Large intestine (tissue), 3 donors: ENCODE measurements around the gene ZNF580. TPM values are rescaled to one million over a fixed set of nuclear protein-coding genes. Genes with fewer than 3 reads are reported as not detected.

Experiments used
- DNase-seq, 2 donors: peaks; one replicate each; pipeline versions ENCODE4 v3.0.0 to v3.0.0-alpha.2; 2013
- H3K27ac ChIP-seq: one replicate; pipeline ENCODE4 v1.5.1; 2013; ENCODE audit warnings: low read length
- H3K27me3 ChIP-seq: 2 replicates; pipeline ENCODE4 v1.6.1; 2013; ENCODE audit warnings: low read length; ENCODE audit not compliant: control insufficient read depth, insufficient read depth
- H3K36me3 ChIP-seq: 2 replicates; pipeline ENCODE4 v1.6.1; 2013; ENCODE audit warnings: low read length; ENCODE audit not compliant: control insufficient read depth, insufficient read depth
- H3K4me1 ChIP-seq: one replicate; pipeline ENCODE4 v1.6.1; 2013; ENCODE audit warnings: low read length; ENCODE audit not compliant: control insufficient read depth, insufficient read depth
- H3K4me3 ChIP-seq: one replicate; pipeline ENCODE4 v1.5.1; 2013; ENCODE audit warnings: low read length
- H3K9me3 ChIP-seq: one replicate; pipeline ENCODE4 v1.6.1; 2013; ENCODE audit warnings: mild to moderate bottlenecking, low read depth, low read length, moderate library complexity; ENCODE audit not compliant: control insufficient read depth
- WGBS: methylation state at CpG from one replicate; pipeline ENCODE4 v1.1.5; 2013; ENCODE audit warnings: low lambda C conversion rate; ENCODE audit not compliant: insufficient coverage; 5-methylcytosine and 5-hydroxymethylcytosine counted together
- polyA plus RNA-seq: library from polyadenylated mRNA; unstranded; fragments of 120-200 nt; gene quantifications from one replicate; pipeline ENCODE4 v1.2.1, GENCODE V29; 2013

The ZNF580 gene
- polyA plus RNA-seq, 1 donor, result 31.3 TPM

DNA sequence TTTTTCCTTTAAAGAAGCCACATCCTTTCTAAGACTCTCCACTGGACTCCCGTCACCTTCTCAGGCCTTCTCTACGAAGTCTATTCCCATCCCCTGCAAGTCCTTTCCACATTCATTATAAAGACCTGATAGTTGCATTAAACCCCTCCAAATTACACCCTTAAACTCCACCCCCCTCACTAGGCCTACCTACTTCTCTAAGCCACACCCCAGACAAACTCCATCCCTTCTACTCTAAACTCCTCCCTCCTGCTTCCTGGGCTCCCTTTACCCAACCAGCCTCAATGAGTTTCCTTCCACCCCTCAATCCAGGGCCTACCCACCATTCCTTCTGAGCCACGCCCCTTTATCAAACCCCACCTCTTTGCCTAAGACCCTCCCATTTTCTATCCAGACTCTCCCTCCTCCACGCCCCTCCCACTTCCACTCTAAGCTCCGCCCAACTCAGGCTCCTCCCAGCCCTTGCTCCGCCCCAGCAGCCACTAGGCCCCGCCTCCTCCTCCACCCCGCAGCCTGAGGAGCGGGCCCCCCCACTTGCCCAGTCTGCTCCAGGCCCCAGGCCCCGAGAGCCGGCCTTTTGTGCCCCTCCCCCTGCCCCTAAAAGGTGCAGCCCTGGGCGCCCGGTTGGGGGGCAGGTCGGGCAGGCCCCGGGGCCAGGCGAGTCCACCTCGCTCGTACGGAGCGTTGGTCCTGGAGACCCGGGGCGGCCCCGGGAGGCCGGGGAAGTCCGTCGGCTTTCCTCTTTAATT, 41.9 kb upstream of the ZNF580 start:
- H3K4me3 ChIP-seq, result peak overlapping the region; percentile 74
- DNase-seq, result peak; percentile 90 to 94
- H3K36me3 ChIP-seq, result peaks cover 21% of the 10 kb centered on the region
- peak overlapping the region; percentile 91 for H3K27ac ChIP-seq
- no peaks in the 10 kb centered on the region for H3K27me3 ChIP-seq
- H3K9me3 ChIP-seq, result peaks cover 7% of the 10 kb centered on the region
- WGBS, result 33% methylated on average over 3 of the region's 26 CpGs
- peaks cover 4% of the 10 kb centered on the region for H3K4me1 ChIP-seq

DNA sequence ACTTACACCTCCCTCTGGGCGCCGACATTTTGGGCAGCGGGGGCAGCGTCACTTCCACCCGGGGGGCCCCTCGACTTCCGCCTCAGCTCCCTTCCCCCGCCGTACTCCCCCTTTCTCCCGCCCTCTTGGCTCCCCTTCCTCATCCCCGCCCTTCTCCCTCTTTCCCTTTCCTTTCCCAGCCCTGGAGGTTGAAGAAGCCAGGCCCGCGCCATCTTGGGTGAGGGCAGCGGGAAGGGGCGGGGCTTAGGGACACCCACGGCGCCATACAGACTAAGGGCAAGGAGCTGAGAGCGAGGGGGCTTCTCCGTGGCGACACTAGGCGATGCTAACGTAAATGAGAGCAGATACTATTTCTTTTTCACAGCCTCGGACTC, 41.3 kb upstream of the ZNF580 start, which contains the start of gene FIZ1:
TSS of gene FIZ1 (minus strand) at position 50 of the 374 bp plus-strand sequence. CDS start 1,652 bp downstream, outside the sequence.
- peak within 1 kb of the TSS; percentile 91 for H3K27ac ChIP-seq
- no peaks in the 10 kb centered on the region for H3K27me3 ChIP-seq
- 0% methylated on average over 6 of the region's 23 CpGs for WGBS
- peak; percentile 99 to 100 for DNase-seq
- peak within 1 kb of the TSS; percentile 74 for H3K4me3 ChIP-seq
- peaks cover 20% of the 10 kb centered on the region for H3K36me3 ChIP-seq
- peaks cover 5% of the 10 kb centered on the region for H3K4me1 ChIP-seq
- H3K9me3 ChIP-seq, result peaks cover 7% of the 10 kb centered on the region

DNA sequence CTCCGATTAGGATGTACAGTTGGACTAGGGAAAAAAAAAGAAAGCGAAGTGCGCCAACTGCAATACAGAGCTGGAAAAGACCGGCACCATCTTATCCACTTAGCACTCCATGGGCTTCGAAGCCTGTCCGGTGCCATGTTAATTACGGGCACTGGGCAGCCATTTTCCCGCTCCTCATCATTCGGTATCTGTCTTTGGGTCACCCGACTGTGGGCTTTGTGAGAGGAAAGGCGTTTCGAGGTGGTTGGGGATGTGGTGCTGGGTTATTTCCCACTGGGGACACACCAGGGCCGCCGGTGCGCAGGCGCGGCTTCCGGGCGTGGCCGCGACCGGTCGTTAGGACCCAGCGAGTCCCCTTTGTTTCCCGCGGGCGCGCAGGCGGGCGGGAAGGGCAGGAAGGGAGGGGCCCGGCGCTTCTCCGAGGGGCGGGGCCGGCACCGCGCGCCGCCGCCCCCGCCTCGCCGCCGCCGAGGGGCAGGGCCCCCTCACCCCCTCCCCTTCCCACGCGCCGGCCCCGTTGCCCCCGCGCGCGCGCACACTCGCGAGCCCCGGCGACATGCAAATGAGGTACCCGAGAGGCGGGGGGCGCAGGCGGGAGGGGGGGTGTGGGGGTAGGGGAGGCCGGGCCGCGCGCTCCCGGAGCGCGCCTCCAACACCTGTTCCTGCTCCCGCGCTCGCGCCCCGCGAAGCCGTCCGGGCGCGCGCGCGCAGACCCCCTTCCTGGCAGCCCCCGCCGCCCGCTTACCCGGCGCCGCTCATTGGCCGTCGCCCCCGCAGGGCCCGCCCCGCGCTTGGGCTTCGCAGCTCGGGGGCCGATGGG, 40.8 kb upstream of the ZNF580 start, which contains the start of gene ZNF524:
TSS of gene ZNF524 (plus strand) at position 447 of the 820 bp plus-strand sequence. CDS start 1,825 bp downstream, outside the sequence.
- Histone ChIP-seq H3K27me3 (no peaks in the 10 kb centered on the region), H3K9me3 (peaks cover 7% of the 10 kb centered on the region), H3K4me1 (peaks cover 9% of the 10 kb centered on the region), H3K36me3 (peaks cover 20% of the 10 kb centered on the region), H3K27ac (peak within 1 kb of the TSS; percentile 91), H3K4me3 (peak within 1 kb of the TSS; percentile 74)
- WGBS, result no CpG with 5 or more reads among the region's 97 CpGs
- DNase-seq, result peak; percentile 78 to 99

DNA sequence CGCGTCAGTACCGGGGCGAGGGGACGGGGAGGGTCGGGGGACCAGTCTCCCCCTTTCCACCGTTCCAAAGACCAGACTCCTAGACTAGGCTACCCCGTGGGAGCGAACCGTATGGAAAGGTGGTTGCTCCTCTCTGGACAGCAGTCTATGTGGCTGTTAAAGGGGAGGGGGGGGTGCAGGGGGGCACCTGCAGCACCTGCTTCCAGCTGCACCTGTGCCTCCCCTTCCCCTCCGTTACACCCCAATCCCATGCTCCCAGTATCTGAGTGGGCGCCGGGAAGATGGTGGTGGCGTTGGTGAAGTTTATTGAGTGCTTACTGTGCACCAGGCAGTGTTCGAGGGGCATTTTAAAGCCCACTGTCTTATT, 40.2 kb upstream of the ZNF580 start:
- Histone ChIP-seq H3K9me3 (peaks cover 7% of the 10 kb centered on the region), H3K4me1 (peaks cover 9% of the 10 kb centered on the region), H3K27me3 (no peaks in the 10 kb centered on the region), H3K36me3 (peaks cover 15% of the 10 kb centered on the region), H3K4me3 (peak overlapping the region; percentile 74), H3K27ac (peak overlapping the region; percentile 55)
- no CpG with 5 or more reads among the region's 15 CpGs for WGBS
- no peak for DNase-seq

DNA sequence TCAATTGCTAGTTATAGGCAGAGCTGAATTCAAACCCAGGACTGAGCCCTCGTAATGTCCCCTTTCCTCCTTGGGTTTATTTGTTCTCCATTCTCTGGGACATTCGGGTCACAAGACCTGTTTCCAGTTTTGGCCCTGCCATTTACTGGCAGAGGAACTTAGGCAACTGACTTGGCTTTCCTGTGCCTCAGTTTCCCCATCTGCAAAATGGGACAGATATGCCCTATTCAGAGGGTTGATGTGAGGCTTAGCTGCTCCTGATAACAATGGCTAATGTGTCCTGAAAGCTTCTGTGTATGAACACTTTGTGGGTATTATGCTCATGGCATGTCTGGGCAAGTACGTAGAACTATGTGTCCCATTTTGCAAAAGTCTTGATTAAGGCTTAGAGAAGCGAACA, 39.7 kb upstream of the ZNF580 start:
- H3K27me3 ChIP-seq, result no peaks in the 10 kb centered on the region
- peaks cover 10% of the 10 kb centered on the region for H3K36me3 ChIP-seq
- peaks cover 9% of the 10 kb centered on the region for H3K4me1 ChIP-seq
- DNase-seq, result no peak
- peaks cover 7% of the 10 kb centered on the region for H3K9me3 ChIP-seq
- peak overlapping the region; percentile 74 for H3K4me3 ChIP-seq
- no peak overlapping the region for H3K27ac ChIP-seq
- WGBS, result no CpG with 5 or more reads among the region's 4 CpGs

DNA sequence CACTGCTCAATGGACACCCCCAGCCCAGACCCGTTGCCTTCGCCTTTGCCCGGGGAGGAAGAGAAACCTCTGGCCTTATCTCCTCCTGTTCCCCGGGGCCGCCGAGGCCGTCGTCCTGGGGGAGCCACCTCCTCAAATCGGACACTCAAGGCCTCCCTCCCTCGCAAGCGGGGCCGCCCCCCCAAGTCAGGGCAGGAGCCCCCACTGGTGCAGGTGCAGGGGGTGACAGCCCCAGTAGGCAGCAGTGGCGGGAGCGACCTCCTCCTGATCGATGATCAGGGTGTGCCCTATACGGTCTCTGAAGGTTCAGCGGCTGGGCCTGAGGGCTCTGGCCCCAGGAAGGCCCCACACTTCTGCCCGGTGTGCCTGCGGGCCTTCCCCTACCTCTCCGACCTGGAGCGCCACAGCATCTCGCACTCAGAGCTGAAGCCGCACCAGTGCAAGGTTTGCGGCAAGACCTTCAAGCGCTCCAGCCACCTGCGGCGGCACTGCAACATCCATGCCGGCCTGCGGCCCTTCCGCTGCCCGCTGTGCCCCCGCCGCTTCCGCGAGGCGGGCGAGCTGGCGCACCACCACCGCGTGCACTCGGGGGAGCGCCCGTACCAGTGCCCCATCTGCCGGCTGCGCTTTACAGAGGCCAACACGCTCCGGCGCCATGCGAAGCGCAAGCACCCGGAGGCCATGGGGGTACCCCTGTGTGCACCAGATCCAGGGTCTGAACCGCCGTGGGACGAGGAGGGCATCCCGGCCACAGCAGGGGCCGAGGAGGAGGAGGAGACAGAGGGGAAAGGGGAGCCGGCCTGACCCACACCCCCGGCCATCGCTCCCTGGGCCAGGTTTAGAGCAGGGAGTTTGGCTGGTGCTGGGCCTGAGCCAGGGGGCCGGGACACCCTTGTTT, 38.4 kb upstream of the ZNF580 start:
- H3K27ac ChIP-seq, result no peak overlapping the region
- no peak for DNase-seq
- no CpG with 5 or more reads among the region's 60 CpGs for WGBS
- H3K4me3 ChIP-seq, result no peak overlapping the region
- peaks cover 5% of the 10 kb centered on the region for H3K36me3 ChIP-seq
- H3K9me3 ChIP-seq, result peaks cover 7% of the 10 kb centered on the region
- no peaks in the 10 kb centered on the region for H3K27me3 ChIP-seq
- H3K4me1 ChIP-seq, result peaks cover 9% of the 10 kb centered on the region

DNA sequence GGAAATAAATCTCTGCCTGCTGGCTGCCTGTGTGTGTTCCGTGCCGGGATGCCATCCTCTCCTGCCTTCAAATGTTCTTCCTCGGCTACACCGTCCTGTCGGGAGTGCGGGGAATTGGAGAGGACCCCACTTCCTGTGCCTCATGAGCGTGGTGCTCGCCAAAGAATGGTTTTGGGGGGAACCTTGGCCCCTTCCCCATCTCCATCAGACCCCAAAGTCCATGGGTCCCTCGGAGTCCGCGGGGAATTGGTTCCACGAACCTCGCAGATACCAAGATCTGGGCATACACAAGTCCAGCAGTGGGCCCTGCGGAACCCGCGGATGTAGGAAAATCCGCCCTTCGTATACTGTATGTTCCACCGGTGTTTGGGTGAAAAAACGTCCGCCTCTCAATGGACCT, 37.7 kb upstream of the ZNF580 start:
- peaks cover 7% of the 10 kb centered on the region for H3K9me3 ChIP-seq
- WGBS, result 87% methylated on average over 5 of the region's 21 CpGs
- no peak overlapping the region for H3K4me3 ChIP-seq
- H3K4me1 ChIP-seq, result peaks cover 9% of the 10 kb centered on the region
- H3K27ac ChIP-seq, result no peak overlapping the region
- no peak for DNase-seq
- H3K27me3 ChIP-seq, result no peaks in the 10 kb centered on the region
- peaks cover 5% of the 10 kb centered on the region for H3K36me3 ChIP-seq

DNA sequence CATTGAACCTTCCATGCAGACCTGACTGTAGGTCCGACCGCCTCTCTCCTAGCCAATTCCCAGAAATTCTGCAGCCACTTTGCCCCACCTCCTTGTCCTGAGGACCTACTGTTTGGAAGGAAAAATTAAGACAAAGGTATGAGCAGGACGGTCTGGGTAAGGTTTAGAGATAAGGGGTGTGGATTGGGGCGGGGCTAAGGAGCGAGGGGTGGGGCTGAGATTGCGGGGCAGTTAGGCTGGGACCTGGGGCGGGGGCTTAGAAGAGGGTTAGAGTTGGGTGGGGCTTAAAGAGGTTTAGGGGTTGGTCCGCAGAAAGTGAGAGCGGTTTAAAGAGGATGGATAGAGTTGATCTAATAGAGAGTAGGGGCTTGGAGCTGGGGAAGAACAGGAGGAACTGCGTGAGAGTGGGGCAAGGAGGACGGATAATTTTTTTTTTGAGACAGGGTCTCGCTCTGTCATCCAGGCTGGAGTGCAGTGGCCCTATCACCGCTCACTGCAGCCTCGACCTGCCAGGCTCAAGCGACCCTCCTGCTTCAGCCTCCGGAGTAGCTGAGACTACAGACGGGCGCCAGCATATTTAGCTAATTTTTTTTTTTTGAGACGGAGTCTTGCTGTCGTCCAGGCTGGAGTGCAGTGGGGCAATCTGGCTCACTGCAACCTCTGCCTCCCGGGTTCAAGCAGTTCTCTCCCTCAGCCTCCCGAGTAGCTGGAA, 37.1 kb upstream of the ZNF580 start:
- 71% methylated on average over 3 of the region's 22 CpGs for WGBS
- Histone ChIP-seq H3K27ac (no peak overlapping the region), H3K9me3 (peaks cover 7% of the 10 kb centered on the region), H3K4me3 (no peak overlapping the region), H3K36me3 (peaks cover 5% of the 10 kb centered on the region), H3K27me3 (no peaks in the 10 kb centered on the region), H3K4me1 (peaks cover 9% of the 10 kb centered on the region)
- DNase-seq, result no peak

DNA sequence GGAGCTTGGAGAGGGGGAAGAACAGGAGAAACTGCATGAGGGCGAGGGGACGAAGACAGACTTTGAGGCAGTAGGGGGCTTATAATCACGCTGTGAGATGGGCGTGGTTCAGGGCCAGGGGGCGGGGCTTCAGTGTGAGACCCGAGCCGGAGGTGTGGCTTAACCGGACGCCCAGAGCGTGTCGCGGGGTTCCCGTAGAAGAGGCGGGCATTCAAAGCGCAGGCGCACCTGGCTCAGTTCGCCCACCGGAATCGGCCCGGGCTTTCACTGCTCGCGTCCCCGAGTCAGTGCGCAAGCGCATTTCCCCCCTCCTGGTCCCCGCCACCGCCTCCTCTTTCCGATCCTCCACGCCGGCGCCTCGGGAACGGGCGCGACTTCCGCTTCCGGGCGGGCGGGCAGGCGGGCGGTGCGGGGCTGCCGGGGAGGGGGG, 35.6 kb upstream of the ZNF580 start:
- Histone ChIP-seq H3K27me3 (no peaks in the 10 kb centered on the region), H3K4me3 (peak overlapping the region; percentile 94), H3K36me3 (peaks cover 14% of the 10 kb centered on the region), H3K4me1 (peaks cover 9% of the 10 kb centered on the region), H3K9me3 (peaks cover 3% of the 10 kb centered on the region), H3K27ac (peak overlapping the region; percentile 98)
- WGBS, result no CpG with 5 or more reads among the region's 43 CpGs
- peak; percentile 97 to 98 for DNase-seq
